A172 (cell line): Measurements from ENCODE around the gene APBA2. TPM values are rescaled to one million over a fixed set of nuclear protein-coding genes. Genes with fewer than 3 reads are reported as not detected.

Experiments used
- DNase-seq: peaks from one replicate; pipeline ENCODE4 v3.0.0-alpha.2; 2015; ENCODE audit warnings: low spot score
- total RNA-seq: library from RNA; depleted of rRNA; stranded (reverse); fragments of >200 nt; shearing (Covaris generic); gene quantifications from 2 replicates; pipeline ENCODE4 v1.2.3, GENCODE V29; 2014

The APBA2 gene
- total RNA-seq, 1 experiment from 2014 or later = 34.8 TPM

DNA sequence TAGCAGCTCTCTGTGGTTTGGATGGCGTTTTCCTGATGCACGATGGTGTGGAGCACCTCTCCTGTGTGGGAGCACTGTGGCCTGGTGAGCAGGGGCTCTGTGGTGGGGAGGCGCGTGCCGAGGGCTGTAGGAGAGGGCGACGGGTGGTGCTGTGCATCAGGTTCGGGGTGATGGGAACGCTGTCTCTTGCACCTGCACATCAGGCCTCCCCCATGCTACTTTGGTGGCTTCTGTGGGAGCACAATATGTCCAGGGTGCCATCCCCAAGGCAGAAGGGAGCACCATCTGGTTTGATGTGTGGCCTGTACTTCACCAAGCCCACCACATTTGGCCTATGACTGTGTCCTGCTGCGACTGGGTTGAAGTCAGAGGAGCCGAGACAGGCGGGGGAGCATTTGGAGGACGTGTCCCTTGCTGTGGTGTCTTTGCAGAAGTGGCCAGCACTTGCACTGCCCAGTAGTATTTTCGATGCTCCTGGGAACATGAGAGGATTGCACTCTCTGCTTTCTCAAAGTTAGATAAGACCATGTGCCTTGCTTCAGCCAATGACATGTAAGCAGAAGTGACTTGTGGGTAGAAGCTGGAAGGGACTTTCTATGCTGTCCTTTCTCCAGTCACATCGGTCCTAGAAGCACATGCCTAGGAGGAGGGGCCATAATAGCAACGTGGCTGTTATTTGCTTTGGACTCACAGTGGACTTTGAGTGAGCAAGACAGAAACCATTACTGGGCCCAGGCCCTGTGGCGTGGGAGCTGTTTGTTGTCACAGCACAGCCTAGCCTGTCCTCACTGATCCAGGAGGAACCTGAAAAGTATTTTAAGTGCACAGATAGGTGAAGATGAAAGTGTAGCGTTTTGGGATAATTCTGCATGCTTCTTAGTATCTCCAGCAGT, 72.1 kb downstream of the APBA2 start:
- no peak for DNase-seq

DNA sequence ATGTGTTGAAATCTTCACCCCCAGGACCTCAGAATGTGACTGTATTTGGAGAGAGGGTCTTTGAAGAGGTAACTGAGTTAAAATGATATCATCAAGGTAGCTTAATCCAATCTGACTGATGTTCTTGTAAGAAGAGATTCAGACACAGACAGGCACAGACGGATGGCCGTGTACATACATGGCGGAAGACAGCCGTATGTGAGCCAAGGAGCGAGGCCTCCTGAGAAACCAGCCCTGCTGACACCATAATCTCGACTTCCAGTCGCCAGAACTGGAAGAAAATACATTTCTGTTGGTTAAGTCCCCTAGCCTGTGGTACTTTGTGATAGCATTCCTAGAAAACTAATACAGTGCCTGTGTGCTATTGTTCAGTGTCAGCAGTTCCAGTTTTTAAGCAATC, 73.6 kb downstream of the APBA2 start:
- no peak for DNase-seq

DNA sequence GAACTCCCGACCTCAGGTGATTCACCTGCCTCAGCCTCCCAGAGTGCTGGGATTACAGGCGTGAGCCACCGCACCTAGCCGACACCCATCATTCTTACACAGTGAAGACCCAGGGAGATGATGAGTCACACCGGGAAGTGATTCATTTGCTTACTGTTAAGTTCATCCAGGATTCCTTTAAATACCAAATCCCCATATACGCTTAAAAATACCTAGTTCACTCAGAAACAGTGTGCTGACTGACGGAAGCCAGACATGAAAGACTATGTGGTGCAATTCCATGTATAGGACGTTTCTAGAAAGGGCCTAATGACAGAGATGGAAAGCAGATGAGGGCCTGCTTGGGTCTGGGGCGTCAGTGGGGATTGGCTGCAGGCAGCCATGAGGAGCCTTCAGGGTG, 75.2 kb downstream of the APBA2 start:
- DNase-seq = peak; percentile 94

DNA sequence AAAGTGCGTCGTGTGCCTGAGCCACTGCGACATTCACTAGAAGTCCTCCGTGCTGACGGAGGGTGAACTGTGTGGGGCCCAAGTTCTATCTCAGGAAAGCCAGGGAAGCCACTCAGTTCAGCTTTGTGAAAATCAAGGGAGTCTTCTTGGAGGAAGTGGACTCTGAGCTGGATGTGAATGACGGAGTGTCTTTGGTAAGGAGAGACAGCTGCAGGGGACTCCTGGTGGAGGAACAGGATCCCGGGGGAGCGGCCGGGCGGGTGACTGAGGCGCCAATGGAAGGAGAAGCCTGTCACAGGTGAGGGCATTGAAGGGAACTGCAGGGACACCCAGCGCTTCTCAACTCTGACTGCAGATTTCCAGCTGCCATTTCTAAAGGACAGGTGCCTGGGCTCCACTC, 75.6 kb downstream of the APBA2 start:
- DNase-seq = no peak

DNA sequence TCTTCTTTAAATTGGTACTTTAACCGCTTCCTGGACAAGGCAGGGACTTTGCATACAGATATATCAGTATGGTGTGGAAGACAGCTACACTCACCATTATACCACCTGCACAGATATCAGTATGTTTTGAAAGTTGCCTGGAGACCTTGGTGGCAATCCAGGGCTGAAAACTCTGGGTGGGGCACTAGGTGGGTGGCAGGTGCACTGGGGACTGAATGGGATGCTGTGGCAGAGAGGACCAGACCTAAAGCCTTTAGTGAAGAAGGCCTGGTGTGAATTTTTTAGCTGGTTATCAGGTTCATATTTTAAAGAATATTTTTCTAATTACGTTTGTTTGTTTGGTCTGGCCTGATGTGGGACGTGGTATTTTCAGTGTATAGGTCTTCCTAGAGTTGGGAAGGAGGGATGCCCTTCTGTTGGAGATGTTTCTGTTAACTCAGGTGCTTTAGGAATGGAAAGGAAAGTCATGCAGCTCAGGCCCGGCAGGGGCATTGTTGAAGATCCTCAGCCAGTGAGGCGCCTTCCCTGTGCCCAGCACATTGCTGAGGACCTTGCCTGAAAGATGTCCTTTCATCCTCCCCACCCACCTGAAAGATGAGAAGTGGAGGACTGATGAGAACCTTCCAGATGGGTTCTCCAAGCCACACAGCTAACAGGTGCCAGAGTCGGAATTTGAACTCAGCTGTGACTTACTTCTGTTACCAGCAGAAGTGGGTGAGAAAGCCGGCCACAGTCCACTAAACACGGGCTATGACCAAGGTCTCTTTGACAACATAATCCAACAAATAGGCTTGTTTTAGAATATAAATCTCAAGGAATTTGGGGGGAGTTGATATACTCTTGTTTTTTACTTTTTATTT, 77.3 kb downstream of the APBA2 start:
- no peak for DNase-seq

DNA sequence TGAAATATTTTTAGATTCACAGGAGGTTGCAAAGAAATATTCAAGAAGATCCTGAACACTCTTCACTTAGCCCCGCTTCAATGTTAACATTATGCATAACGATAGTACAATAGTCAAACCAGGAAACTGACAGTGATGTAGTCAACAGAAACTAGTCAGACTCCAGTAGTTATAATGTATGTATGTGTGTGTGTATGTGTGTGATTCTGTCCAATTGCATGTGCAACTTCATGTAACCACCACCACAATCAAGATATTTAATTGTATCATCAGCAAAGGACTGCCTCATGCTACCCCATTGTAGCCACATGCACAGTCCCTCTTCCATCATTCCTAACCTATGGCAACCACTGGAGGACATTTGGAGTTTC, 77.9 kb downstream of the APBA2 start:
- no peak for DNase-seq

DNA sequence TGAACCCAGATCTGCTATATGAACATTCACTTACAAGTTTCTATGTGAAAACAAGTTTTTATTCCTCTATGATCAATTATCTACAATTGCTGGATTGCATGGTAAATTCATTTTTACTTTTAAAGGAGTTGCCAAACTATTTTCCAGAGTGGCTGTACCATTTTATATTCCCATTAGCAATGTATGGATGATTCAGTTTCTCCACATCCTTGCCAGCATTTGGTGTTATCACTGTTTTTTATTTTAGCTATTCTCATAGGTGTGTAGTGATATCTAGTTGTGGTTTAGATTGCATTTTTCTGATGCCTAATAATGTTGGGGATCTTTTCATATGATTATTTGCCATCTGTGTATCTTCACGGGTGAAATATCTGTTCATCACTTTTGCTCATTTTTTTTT, 78.3 kb downstream of the APBA2 start:
- DNase-seq = no peak

DNA sequence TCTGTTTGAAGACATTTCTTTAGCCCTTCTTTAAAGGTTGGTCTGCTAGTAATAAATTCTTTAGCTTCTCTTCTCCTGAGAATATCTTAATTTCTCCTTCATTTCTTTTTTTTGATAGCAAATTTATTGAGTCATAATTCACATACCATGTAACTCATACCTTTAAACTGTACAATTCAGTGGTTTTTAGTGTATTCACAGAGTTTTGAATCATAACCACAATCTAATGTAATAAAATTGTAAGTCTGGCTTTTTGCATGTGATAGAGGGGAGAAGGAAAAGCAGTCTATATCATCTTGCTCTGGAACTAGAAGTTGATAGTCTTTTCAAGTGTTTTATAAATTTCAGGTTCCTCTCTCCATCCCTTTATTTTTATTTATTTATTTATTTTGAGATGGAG, 81.3 kb downstream of the APBA2 start:
- DNase-seq = no peak

DNA sequence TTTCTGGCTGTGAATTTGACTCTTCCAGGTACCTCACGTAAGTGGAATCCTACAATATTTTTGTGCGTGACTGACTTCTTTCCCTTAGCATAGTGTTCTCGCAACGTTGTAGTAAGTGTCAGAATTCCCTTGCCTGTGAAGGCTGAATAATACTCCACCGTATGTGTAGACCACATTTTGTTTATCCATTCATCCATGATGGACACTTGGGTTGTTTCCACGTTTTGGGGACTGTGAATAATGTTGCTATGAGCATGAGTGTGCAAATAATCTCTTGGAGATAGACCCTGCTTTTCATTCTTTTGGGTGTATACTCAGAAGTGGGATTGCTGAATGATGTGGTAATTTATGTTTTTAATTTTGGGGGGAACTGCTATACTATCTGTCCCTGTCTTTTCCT, 82.2 kb downstream of the APBA2 start:
- no peak for DNase-seq

DNA sequence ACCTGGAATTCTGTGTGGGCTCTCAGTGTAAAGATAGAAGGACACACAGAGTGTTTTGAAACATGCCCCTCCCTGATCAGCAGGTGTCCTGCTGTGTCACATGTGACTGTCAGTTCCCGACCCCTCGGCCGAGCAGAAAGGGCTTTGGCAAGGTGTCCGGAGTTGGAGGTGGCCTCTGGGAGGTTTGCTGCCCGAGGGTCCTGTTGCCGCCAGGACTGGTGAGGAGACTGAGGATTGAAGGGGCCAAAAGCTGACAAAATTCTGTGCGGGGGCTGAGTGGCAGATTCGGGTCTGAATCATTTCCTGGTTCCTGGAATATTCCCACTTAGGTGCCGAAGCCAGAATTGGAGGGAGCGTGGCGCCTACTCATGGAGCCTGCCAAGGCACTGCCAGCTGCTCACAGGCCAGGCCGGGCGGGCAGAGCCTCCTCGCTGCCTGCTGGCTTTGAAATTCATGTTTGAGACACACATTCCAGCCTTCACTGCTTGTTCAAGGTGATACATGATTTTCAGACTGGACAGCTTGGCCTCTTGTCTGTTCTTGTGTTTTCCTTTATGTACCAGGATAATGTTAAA, 83.8 kb downstream of the APBA2 start:
- DNase-seq = peak; percentile 35

DNA sequence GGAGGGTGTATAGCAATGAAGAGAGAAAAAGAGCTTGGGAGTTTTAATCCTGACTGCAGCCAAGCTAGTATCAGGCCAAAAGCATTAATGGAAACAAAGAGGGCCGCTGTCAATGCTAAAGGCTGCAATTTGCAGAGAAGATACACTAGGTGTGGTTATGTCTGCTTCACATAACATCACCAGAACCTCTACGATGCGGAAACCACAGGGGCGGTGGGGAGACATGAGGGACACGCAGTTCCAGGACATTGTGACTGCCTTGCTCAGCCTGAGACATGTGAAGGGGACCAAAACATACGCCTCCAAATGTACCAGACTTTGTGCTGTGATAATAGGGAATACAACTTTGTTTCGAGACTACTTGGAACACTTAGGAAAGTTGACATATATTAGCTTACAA, 88.4 kb downstream of the APBA2 start:
- DNase-seq = no peak

DNA sequence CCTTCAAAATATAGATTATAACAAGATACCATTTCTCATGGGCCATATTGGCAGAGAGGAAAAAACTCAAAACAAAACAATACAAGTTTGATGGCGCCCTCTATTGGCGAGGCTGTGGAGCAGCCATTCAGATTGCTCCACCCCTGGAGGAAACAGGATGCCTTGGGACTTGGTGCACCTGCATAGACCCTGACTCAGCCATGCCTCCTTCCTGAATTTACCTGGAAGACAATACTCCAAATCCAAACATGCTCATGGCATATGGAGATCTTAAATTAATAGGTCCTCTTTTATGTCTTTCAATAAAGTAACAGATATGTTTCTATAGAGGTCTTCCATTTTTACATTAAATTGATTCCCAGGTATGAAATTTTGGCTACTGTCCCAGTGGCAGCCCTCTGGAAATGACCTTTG, 90.0 kb downstream of the APBA2 start:
- peak; percentile 59 for DNase-seq

DNA sequence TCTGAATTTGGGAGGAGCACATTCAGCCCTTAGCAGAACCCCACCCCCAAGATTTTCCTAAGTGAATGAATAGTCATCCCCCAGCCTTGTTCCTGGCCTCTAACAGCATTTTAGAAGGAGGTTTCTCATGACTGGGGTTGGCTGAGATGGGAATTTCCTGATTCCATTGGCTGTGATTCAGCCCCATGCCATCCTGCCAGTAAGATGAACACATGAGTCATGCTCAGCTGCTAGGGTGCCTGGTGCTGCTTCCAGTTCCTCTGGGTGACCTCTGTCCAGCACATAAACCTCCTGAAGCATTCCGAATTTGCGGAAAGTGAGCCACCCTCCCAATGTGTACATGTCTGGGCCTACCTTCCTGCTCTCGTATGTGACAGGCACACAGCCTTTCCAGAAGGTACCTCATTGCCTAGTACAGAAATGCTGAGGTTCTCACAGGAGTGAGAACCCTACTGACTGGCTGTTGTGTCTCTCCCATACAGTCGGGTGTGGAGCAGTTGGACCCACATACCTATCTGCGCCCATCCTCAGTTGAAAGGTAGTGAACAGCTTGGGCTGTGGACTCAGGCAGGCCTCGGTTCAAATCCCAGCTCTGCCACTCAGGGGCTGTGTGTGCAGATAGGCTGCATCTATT, 91.7 kb downstream of the APBA2 start:
- DNase-seq = peak; percentile 99

DNA sequence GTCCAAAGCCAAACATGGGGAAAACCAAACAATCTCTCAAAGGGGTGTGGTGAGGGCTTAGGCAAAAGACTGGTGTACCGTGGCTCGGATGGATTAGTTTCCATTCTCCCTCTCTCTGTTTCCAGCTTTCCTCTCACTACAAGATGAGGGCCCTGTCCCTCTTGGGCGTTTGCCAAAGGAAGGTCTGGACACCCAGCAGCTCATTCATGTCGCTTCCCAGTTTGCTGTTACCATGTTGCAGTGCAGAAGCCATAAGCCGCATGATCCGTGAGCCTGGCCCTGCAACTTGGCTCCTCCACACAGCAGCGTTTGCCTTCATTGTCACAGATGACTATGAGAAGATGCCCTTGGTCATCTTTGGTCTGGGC, 92.2 kb downstream of the APBA2 start:
- no peak for DNase-seq

DNA sequence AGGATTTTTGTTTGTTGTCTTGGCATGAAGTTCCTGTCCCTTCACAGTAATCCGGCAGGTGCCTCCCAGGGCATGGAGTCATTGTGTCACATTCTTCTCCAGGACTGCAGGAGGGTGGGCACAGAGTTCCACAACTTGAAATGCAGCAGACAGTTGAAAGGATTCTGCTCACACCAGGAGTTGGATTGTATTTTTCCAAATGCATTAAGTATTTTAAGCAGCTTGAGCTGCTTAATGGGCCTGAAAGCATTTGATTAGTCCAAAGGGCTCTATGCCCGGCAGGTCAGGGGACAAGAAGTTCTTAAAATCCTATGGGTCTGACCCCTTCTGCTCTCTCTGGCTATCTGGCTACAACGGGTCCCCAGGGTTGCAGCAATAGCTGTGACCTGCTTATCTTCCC, 92.9 kb downstream of the APBA2 start:
- DNase-seq = no peak

DNA sequence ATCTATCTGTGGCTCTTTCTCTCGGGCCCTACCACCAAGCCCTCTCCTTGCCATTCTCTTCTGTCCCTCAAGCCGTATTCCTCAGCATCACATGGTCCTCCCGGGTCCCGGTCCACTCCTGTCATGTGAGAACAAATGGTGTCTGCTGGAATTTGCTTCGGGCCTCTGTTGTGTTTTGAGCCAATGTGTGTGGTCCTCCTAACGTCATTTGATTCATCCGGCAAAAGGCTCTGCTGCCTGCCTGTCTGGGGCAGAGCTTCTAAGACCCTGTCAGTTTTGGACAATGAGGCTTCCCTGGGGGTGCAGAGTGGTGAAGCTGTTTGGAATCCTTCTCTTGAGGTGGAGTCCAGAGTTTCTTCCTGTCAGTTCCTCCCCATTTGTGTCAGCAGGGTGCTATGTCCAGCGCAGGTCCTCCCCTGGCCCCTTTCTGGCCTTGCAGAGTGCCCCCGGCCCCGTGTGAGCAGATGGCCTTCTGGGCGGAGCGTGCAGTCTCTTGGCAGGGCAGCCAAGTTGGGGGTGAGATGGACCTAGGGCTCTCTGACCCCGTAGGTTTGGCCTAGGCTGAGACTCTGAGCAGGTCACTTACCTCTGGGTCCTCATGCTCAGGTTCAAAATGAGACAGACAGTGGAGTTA, 93.6 kb downstream of the APBA2 start:
- no peak for DNase-seq

DNA sequence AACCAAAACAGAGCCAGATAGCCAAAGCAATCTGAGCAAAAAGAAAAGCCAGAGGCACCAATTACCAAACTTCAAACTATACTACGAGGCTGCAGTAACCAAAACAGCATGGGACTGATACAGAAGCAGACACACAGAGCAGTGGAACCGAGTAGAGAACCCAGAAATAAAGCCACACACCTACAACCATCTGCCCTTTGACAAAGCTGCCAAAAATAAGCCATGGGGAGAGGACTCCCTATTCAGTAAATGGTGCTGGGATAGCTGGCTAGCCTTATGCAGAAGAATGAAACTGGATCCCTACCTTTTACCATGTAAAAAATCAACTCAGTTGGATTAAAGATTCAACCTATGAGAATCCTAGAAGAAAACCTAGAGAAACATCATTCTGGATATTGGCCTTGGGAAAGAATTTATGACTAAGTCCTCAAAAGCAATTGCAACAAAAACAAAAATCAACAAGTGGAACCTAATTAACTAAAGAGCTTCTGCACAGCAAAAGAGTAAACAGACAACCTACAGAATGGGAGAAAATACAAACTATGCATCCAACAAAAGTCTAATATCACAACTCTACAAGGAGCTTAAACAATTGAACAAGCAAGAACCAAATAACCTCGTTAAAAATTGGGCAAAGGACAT, 95.1 kb downstream of the APBA2 start:
- DNase-seq = no peak

DNA sequence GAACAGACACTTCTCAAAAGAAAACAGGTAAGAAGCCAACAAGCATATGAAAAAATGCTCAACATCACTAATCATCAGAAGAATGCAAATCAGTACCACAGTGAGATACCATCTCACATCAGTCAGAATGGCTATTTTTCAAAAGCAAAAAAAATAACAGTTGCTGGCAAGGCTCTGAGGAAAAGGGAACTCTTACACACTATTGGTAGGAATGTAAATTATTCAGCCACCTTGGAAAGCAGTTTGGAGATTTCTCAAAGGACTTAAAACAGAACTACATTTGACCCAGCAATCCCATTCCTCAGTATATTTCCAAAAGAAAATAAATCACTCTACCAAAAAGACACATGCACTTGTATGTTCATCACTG, 95.6 kb downstream of the APBA2 start:
- DNase-seq = no peak

DNA sequence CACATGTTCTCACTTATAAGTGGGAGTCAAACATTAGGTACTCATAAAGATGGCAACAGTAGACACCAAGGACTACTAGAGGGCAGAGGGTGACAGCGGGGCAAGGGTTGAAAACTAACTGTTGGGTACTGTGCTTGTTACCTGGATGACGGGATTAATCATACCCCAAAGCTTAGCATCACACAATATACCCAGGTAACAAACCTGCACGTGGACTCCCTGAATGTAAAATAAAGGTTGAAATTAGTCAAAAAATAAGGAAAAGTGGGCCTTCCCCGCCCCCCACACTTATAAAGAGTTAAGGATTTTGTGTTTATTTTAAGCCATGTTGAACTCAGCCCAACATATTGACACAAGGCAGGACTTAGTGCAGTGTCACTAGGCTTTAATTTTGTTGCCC, 96.1 kb downstream of the APBA2 start:
- DNase-seq = no peak

DNA sequence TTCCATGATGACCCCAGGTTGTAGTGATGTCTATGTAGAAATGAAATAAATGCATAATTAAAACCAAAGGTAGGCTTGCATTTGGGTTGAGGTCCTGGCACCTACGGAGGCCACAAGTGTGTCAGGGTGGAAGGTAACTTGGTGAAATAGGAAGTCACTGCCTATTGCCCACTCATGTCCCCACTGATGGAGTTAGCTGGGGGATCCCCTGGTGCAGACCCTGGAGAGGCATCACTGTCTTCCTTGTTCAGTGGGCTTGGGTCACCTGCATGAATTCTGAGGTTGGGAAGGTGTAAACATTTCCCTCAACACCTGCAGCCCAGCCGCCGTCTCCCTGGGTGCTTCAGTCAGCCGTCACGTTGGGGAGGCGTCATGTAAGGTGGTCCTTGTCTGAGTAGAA, 97.1 kb downstream of the APBA2 start:
- DNase-seq = no peak
